IPS DF 4.7 (cell line): Measurements from ENCODE around the gene MGST2.

Source experiments
- DNase-seq: peaks from one replicate; pipeline ENCODE4 v3.0.0-alpha.2; 2013; ENCODE audit warnings: low spot score; ENCODE audit errors: extremely low read depth

The MGST2 gene

DNA sequence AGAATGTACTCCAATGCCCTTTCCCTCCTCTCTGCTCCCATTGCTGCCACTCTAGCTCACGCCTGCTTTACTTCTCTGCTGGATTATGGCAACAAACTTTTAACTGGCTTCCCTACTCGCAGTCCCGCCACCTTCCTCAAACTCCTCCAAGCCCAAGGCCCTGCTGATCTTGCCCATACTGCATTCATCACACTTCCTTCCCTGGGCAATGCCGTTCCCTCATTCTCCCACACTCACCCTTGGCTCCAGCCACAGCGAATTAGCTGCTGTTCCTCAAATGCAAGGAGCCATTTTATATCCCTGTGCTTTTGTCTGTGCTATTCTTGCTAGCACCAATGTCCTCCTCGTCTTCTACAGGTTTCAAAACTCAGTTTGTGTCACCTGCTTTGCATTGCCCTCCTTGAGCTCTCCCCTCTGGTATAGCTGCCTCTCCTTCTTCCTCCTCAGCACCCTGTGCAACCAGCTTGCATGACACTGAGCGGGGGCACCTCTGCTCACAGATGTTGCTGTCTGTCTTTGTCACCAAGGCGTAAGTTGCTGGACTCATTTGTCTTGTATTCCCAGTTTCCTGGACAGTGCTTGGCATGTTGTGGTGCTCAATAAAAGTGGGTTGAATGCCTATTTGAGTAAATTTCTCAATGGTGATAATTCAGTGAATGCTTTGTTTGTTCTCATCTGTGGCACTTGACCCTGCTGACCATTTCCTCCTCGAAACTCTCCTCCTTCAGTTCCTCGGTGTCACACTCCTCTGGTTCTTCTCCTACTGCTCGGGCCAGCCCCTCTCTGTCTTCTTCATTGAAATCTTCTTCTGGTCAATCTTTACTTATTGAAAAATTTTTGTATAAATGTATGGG, 22.4 kb upstream of the MGST2 start:
- no peak for DNase-seq

- DNase-seq, result no peak
These were observed 20.2 kb upstream of the MGST2 start for GRCh38 chr4:139645458-139645857.

- no peak for DNase-seq
These were observed 18.4 kb upstream of the MGST2 start for GRCh38 chr4:139647184-139647583.

GRCh38 chr4:139647952-139648351, 17.7 kb upstream of the MGST2 start:
- DNase-seq, result no peak

DNA sequence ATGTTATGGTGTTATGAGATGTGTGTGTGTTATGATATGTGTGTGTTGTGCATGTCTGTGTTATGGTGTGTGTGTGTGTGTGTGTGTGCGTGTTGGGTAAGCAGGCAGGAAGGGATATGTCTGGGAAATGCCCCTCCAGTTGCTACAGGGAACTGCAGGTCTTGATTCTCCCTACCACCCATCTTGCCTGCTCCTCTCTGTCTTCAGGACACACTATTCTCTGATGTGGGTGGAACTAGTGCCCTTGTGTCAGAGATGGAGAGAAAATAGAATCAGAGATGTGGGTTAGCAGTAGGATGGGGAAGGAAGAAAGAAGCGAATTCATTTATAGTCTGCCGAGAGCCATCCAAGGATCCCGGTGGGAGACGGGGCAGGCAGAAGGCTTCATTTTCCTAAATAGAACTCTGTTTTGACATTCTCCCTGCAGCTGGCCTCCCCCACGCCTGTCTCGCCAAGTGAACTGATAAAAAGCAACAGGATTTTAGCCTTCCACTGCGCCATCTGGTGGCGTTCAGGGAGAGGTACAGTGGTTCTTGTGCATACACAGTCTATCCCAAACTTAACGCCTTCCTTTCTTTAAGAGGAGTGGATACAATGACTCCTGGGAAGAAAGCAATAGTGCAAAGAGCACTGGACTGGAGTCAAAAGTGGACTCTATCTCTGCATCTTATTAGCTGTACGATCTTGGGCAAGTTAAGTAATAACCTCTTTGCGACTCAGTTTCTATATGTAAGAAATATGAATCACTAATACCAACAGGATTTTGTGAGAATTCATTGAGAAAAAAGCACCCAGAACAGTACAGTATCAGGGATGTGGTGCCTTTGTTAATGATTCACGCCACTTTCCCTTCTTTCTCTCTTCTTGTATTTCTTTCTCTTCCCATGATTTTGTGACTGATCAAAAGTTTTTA, 14.1 kb upstream of the MGST2 start:
- DNase-seq, result no peak

GRCh38 chr4:139654516-139654915, 11.1 kb upstream of the MGST2 start:
- DNase-seq, result no peak

DNA sequence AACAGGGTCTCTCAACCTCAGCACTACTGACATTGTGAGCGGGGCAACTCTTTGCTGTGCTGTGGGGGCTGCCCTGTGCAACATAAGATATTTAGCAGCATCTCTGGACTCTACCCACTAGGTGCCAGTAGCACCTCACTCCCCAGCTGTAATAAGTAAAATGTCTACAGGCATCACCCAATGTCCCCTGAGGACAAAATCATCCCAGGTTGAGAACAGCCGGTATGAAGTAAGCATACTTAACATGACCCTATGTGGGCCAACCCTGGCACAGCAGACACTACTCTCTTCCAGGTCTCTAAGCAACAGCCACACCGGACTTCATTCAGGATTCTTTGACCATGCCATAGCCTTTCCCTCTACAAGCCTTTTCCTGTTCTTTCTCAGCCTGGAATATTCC, 10.5 kb upstream of the MGST2 start:
- DNase-seq, result no peak

- no peak for DNase-seq
These were observed 8.8 kb upstream of the MGST2 start for GRCh38 chr4:139656614-139657486.

- DNase-seq, result no peak
These were observed 7.4 kb upstream of the MGST2 start for GRCh38 chr4:139658185-139658584.

DNA sequence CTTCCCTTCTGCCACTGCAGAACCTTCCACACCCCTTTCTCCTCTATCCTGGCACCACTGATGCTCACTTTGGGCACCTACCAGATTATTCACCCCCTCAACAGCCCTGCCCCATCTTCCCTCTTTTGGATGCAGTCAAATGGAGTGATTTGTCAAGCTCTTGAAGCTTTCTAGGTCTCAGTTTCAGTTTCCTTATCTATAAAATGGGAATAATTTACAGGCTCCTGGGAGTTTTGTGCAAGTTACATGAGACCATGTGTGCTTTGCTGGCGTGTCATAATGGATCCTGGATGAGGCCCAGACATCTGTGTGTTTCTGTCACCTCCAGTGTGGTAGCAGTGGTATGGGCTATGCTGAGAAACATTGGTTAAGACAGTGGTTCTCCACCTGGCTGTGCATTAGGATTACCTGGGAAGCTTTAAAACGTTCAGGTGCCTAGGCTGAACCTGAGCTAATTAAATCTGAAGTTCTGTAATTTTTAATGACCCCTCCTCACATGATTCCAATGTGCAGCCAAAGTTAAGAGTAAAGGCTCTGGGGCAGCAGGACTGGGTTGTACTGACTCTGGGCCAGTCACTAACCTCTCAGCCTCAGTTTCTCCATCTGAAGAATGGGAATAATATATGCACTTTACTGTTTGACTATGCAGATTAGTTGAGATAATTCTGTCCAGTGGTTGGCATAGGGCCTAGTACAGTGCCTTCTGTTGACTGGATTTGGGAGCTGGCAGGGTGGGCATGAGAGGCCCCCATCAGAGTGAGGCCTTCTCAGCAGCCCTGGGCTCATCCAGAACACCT, 6.8 kb upstream of the MGST2 start:
- no peak for DNase-seq

- no peak for DNase-seq
These were observed 5.7 kb upstream of the MGST2 start for GRCh38 chr4:139659735-139660424.

- DNase-seq, result no peak
These were observed 5.0 kb upstream of the MGST2 start for GRCh38 chr4:139660568-139661043.

DNA sequence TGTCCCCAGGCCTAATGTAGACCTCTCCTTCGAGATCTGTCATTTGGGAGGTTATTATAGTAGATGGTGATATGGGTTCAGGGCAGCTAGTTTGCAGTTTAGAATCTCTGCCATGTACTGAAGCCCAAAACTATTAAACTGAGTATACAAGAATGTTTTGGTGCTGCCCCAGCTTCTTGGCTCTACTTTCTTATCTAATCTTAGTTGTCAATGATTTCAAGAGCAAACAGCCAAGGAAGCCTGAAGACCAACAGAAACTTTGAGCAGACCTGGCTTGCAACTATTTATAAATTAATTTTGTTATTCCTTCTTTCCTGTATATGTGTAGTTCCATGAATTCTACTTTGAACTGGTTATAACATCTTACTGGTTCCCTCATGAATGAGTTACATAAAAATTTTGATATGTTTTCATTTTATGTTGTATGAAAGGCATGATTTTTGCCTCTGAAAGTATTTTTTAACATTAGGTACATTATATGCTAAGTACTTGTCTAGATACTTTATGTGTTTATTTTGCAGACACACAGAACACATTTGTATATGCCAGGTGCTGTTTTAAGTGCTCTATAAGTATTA, 2.0 kb upstream of the MGST2 start:
- no peak for DNase-seq

DNA sequence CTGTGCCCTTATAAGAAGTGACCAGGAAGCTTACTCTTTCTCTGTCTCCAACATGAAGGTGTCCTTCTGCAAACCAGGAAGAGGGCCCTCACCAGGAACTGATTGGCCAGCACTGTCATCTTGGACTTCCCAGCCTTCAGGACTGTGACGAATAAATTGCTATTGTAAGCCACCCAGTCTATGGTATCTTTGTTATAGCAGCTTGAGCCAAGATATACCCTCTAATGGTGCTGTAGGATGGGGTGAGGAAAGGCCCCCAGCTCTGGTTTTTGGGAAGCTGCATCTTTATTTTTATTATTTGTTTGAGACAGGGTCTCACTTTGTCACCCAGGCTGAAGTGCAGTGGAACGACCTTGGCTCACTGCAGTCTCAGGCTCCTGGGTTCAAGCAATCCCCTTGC, 1.2 kb upstream of the MGST2 start:
- DNase-seq, result no peak

GRCh38 chr4:139665079-139665689, 435 bp upstream of the MGST2 start:
- no peak for DNase-seq

DNA sequence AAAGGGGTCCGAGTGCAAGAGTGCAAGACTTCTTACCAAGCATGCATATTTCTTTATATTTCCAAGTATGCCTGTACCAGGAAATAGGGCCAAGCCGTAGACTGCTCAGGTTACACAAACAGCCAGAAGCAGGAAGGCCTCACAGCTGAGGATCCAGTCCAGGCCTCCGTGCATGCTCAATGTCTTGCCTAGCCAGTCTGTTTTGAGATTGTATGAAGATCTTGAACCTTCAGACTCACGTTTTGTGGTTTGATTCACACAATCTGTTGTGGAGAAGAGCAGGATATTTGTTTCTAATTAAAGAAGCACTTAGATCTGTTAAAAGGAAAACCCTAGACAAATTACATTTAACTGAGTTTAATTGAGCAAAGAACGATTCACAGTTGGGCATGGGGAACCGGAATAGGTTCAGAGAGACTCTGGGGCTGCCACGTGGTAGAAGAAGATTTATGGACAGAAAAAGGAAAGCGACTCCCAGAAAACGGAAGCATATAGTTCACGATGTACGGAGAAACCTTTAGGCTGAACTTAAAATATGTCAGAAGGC, 1.2 kb downstream of the MGST2 start:
- DNase-seq, result no peak

DNA sequence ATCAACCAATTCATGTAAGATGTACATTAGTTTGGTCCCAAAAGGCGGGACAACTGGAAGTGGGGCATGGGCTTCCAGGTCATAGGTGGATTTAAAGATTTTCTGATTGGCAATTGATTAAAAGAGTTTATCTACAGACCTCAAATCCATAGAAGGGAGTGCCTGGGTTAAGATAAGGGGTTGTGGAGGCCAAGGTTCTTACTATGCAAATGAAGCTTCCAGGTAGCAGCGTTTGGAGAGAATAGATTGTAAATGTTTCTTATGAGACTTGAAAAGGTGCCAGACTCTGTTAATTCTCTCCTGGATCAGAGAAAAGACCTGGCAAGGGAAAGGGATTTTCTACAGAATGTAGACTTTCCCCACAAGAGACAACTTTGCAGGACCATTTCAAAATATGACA, 2.4 kb downstream of the MGST2 start:
- no peak for DNase-seq

- DNase-seq, result no peak
These were observed 3.1 kb downstream of the MGST2 start for GRCh38 chr4:139668658-139669201.

- no peak for DNase-seq
These were observed 3.7 kb downstream of the MGST2 start for GRCh38 chr4:139669335-139669734.
